Ectodermal cell (in vitro differentiated cells): ENCODE measurements around the gene LRRC23. TPM values are rescaled to one million over a fixed set of nuclear protein-coding genes. Genes with fewer than 3 reads are reported as not detected.
"Not testable (repeated sequence)": the region's sequence is repeated elsewhere in the genome, so short reads cannot be mapped to it uniquely, and the experiment has no call there.

ENCODE experiments used
- H3K27ac ChIP-seq: 2 replicates; pipeline ENCODE4 v1.7.0; 2013; ENCODE audit warnings: mild to moderate bottlenecking, low read depth, low read length; ENCODE audit not compliant: insufficient read depth, poor library complexity, severe bottlenecking
- H3K27me3 ChIP-seq: 2 replicates; pipeline ENCODE4 v1.7.0; 2013; ENCODE audit warnings: mild to moderate bottlenecking, low read length; ENCODE audit not compliant: insufficient read depth, control insufficient read depth, poor library complexity, severe bottlenecking
- H3K36me3 ChIP-seq: one replicate; pipeline ENCODE4 v1.7.0; 2013; ENCODE audit warnings: low read length; ENCODE audit not compliant: control insufficient read depth, insufficient read depth
- H3K4me1 ChIP-seq: one replicate; pipeline ENCODE4 v1.7.0; 2013; ENCODE audit warnings: low read length; ENCODE audit not compliant: control insufficient read depth, insufficient read depth
- H3K4me3 ChIP-seq: 2 replicates; pipeline ENCODE4 v1.7.0; 2013; ENCODE audit warnings: low read depth, low read length, control low read depth; ENCODE audit not compliant: insufficient read depth
- H3K9me3 ChIP-seq: 2 replicates; pipeline ENCODE4 v1.7.0; 2013; ENCODE audit warnings: mild to moderate bottlenecking, low read length, moderate library complexity; ENCODE audit not compliant: control insufficient read depth
- WGBS, 2 experiments: methylation state at CpG; one replicate each; pipeline ENCODE4 v1.1.7; 2013; ENCODE audit warnings: missing lambda C conversion rate in 2 of 2; 5-methylcytosine and 5-hydroxymethylcytosine counted together
- polyA plus RNA-seq, 4 experiments: library from polyadenylated mRNA; stranded (reverse); fragments of 50-300 nt; gene quantifications; one replicate each; pipeline ENCODE4 v1.2.3, GENCODE V29; 2013

Gene LRRC23, protein sequence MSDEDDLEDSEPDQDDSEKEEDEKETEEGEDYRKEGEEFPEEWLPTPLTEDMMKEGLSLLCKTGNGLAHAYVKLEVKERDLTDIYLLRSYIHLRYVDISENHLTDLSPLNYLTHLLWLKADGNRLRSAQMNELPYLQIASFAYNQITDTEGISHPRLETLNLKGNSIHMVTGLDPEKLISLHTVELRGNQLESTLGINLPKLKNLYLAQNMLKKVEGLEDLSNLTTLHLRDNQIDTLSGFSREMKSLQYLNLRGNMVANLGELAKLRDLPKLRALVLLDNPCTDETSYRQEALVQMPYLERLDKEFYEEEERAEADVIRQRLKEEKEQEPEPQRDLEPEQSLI
- polyA plus RNA-seq (2013, experiment 1 of 4), result 5.5 TPM
- 6.6 TPM for polyA plus RNA-seq (2013, experiment 2 of 4)
- 6.2 TPM for polyA plus RNA-seq (2013, experiment 3 of 4)
- polyA plus RNA-seq (2013, experiment 4 of 4), result 8.2 TPM

DNA sequence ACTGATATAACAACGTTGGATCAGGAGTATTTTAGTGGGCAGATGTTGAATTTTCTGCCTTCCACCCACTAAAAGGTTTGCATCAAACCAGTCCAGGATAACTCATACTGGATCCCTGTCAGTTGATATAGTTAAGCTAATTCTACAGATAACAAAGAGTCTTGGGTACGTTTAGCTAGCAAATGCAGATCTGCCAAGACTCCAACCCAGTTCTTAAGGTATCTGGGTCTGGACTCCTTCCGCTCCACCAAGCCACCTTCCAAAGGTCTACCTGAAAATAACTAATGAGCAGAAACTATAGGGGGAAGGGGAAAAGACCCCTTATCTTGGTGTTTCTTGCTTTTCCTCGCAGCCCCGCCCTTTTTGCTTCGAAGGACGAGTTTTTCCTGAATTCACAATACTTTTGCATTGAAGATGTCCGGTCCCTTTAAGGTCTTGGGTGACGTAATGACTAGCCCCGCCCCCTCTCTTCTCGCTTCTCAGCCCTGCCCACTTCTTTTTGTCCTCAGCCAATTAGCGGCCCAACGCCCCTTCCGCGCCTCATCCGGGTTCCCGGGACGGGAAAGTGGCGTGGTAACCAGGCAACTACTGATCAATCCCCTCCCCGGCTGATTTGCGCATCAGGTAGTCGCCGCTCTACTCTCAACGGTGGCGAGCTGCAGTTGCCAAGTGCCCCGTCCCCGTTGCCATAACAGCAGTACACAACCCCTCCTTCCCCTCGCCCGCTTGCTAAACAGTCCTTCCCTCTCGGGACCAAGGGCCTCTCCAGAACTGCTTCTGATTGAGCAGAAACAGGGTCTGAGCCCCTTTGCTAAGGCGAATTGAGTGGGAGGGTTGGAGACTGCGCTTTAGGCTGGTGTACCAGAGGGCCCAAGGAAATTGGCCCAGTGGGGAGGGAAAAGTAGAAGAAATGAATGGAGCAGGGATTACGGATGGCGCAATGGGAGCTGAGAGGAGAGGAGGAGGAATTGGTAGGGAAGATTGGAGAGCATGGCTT lies at the start of gene LRRC23:
Gene LRRC23 (plus strand): TSS at position 543 of the 997 bp plus-strand sequence. CDS start 812 bp downstream, outside the sequence.
- Histone ChIP-seq H3K27ac (peak within 1 kb of the TSS; percentile 89), H3K36me3 (no peaks in the 10 kb centered on the region), H3K27me3 (no peaks in the 10 kb centered on the region), H3K4me3 (peak within 1 kb of the TSS; percentile 28), H3K9me3 (no peaks in the 10 kb centered on the region), H3K4me1 (peaks cover 11% of the 10 kb centered on the region)
- WGBS, 2 experiments, result 7 to 9% methylated on average over 33 to 34 of the region's 34 CpGs

DNA sequence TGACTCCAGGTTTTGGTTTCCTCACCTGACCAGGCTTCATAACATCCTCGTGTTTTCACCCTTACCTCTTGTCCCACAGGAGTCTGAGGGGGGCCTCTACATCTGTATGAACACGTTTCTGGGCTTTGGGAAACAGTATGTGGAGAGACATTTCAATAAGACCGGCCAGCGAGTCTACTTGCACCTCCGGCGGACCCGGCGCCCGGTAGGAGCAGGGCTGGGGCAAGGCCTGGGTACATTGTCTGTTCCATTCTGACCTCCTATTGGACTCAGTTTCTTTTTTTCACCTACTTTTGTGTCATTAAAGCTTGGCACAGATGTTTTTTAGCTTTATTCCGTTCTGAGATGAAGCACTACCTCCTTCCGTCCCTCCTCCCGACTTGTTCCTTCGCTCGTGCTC lies 49.3 kb upstream of the LRRC23 start:
- Histone ChIP-seq H3K36me3 (peaks cover 35% of the 10 kb centered on the region), H3K4me1 (peaks cover 11% of the 10 kb centered on the region), H3K9me3 (no peaks in the 10 kb centered on the region), H3K4me3 (no peak overlapping the region), H3K27me3 (no peaks in the 10 kb centered on the region), H3K27ac (no peak overlapping the region)
- 95 to 96% methylated on average over 14 of the region's 14 CpGs for WGBS, 2 experiments

- H3K4me3 ChIP-seq, result no peak overlapping the region
- H3K27ac ChIP-seq, result no peak overlapping the region
- no peaks in the 10 kb centered on the region for H3K9me3 ChIP-seq
- peaks cover 62% of the 10 kb centered on the region for H3K36me3 ChIP-seq
- no peaks in the 10 kb centered on the region for H3K27me3 ChIP-seq
- WGBS, 2 experiments, result 88 to 93% methylated on average over 2 of the region's 2 CpGs
- H3K4me1 ChIP-seq, result no peaks in the 10 kb centered on the region
Observed at GRCh38 chr12:6858799-6859198, 45.8 kb upstream of the LRRC23 start.

DNA sequence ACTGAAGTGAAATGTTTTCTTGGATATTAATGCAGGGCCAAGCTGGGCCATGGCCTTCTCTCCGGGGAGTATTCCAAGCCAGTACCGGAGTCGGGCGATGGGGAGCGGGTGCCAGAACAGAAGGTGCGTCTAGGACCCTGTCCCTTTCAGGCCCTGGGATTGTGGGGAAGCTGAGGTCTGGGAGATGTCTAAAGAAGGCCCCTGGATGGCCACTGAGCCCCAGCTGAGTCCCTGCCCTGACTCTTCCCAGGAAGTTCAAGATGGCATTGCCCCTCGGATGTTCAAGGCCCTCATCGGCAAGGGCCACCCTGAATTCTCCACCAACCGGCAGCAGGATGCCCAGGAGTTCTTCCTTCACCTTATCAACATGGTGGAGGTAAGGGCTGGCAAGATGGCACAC lies 44.5 kb upstream of the LRRC23 start:
- H3K9me3 ChIP-seq, result no peaks in the 10 kb centered on the region
- 98% methylated on average over 9 of the region's 9 CpGs for WGBS, 2 experiments
- H3K4me1 ChIP-seq, result no peaks in the 10 kb centered on the region
- H3K27ac ChIP-seq, result no peak overlapping the region
- H3K27me3 ChIP-seq, result no peaks in the 10 kb centered on the region
- no peak overlapping the region for H3K4me3 ChIP-seq
- H3K36me3 ChIP-seq, result peaks cover 73% of the 10 kb centered on the region

DNA sequence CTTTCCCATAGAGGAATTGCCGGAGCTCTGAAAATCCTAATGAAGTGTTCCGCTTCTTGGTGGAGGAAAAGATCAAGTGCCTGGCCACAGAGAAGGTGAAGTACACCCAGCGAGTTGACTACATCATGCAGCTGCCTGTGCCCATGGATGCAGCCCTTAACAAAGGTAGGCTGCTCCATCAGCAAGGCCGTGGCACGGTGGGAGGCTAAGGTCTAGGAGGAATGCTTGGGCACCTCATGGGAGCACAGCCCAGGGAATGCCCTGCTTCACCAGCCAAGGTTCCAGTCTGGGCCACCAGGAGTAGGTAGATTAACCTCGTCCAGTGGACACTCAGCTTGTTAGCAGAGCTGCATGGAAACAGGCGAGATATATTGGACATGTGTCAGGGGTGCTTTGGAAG lies 43.7 kb upstream of the LRRC23 start:
- Histone ChIP-seq H3K4me3 (no peak overlapping the region), H3K36me3 (peaks cover 76% of the 10 kb centered on the region)
- 95 to 96% methylated on average over 7 of the region's 7 CpGs for WGBS, 2 experiments

GRCh38 chr12:6861391-6861790 lies 43.2 kb upstream of the LRRC23 start:
- H3K9me3 ChIP-seq, result no peaks in the 10 kb centered on the region
- peaks cover 77% of the 10 kb centered on the region for H3K36me3 ChIP-seq
- 94% methylated on average over 9 of the region's 9 CpGs for WGBS, 2 experiments
- peaks cover 2% of the 10 kb centered on the region for H3K4me1 ChIP-seq
- no peak overlapping the region for H3K4me3 ChIP-seq
- no peaks in the 10 kb centered on the region for H3K27me3 ChIP-seq
- no peak overlapping the region for H3K27ac ChIP-seq

More for the DNA sequence above, 43.7 kb upstream of the LRRC23 start:
- no peaks in the 10 kb centered on the region for H3K9me3 ChIP-seq
- no peaks in the 10 kb centered on the region for H3K4me1 ChIP-seq
- no peaks in the 10 kb centered on the region for H3K27me3 ChIP-seq
- no peak overlapping the region for H3K27ac ChIP-seq

DNA sequence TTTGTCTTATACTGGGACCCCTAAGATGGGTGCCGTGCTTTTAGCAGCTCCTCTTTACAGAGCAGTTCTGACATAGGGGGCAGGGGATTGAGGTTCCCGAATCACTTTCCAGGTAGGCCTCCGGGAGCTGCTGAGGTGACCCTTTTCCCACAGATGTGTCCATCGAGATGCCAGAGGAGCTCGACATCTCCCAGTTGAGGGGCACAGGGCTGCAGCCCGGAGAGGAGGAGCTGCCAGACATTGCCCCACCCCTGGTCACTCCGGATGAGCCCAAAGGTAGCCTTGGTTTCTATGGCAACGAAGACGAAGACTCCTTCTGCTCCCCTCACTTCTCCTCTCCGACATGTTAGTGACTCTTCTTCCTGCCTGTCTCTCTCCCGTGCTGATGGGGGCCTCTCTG lies 41.6 kb upstream of the LRRC23 start:
- Histone ChIP-seq H3K9me3 (no peaks in the 10 kb centered on the region), H3K4me3 (no peak overlapping the region), H3K27ac (no peak overlapping the region), H3K27me3 (no peaks in the 10 kb centered on the region), H3K4me1 (peaks cover 9% of the 10 kb centered on the region), H3K36me3 (peaks cover 65% of the 10 kb centered on the region)
- WGBS, 2 experiments, result 93 to 94% methylated on average over 11 of the region's 11 CpGs

- no peak overlapping the region for H3K4me3 ChIP-seq
- H3K27ac ChIP-seq, result no peak overlapping the region
- no peaks in the 10 kb centered on the region for H3K27me3 ChIP-seq
- H3K36me3 ChIP-seq, result peaks cover 58% of the 10 kb centered on the region
- 94 to 97% methylated on average over 16 of the region's 16 CpGs for WGBS, 2 experiments
- no peaks in the 10 kb centered on the region for H3K9me3 ChIP-seq
- peaks cover 9% of the 10 kb centered on the region for H3K4me1 ChIP-seq
Observed at GRCh38 chr12:6863586-6864321, 40.9 kb upstream of the LRRC23 start.

- H3K4me1 ChIP-seq, H3K9me3 ChIP-seq, H3K4me3 ChIP-seq, H3K27me3 ChIP-seq, H3K27ac ChIP-seq: not testable (repeated sequence)
- H3K36me3 ChIP-seq, result peaks cover 53% of the 10 kb centered on the region
- 94 to 97% methylated on average over 5 of the region's 5 CpGs for WGBS, 2 experiments
Observed at GRCh38 chr12:6865307-6865706, 39.3 kb upstream of the LRRC23 start.
